H1 (cell line): Measurements from ENCODE around the gene ZNF358. TPM values are rescaled to one million over a fixed set of nuclear protein-coding genes. Genes with fewer than 3 reads are reported as not detected.

Source experiments
- EZH2 ChIP-seq: fragments of 200-600 bp; sonication (generic); IDR thresholded peaks from 2 replicates; pipeline ENCODE4 v1.7.1; 2012; ENCODE audit warnings: low read depth, mild to moderate bottlenecking, moderate library complexity, low read length, inconsistent platforms; ENCODE audit not compliant: severe bottlenecking
- polyA plus RNA-seq, 7 experiments: library from polyadenylated mRNA; depleted of rRNA in 3 of 7; stranded (reverse) in 5 of 7; unstranded in 2 of 7; fragments of >200 nt in 5 of 7; fragments of 200-250 nt in 2 of 7; gene quantifications; 1 replicate in 5 of 7; 2 replicates in 1 of 7; 4 replicates in 1 of 7; pipeline versions ENCODE4 v1.2.1 to v1.2.3, GENCODE V29; 2011 to 2013; ENCODE audit warnings: missing spikeins in 2 of 7, mixed read lengths in 2 of 7
- total RNA-seq: library from RNA; stranded (reverse); fragmentation: NEBNext Ultra II Directional; extraction: Animal tissue kit (Norgen Biotek cat#: 25700); gene quantifications from 2 replicates; pipeline ENCODE4 v1.2.1, GENCODE V29; 2021

Gene ZNF358
- total and polyA plus RNA-seq, 2 of the 8 experiments (the other 6 are each of a cell fraction or from before 2014, with no cell fraction given), result 40.0 to 60.3 TPM

- TF ChIP-seq EZH2, result no peak
Observed at GRCh38 chr19:7545904-7546303, 30.0 kb downstream of the ZNF358 start (continued).
